IMR-90 (cell line): ENCODE data around the gene PLEK2. TPM values are rescaled to one million over a fixed set of nuclear protein-coding genes. Genes with fewer than 3 reads are reported as not detected.

Source experiments
- ATAC-seq: fragments of 200-7000 bp; cut with Tn5 transposase; 2 replicates; pipeline ENCODE4 v1.9.1; 2020; ENCODE audit warnings: low read depth, mild to moderate bottlenecking, moderate library complexity
- BruUV-seq: library from RNA; stranded (reverse); fragments of 400-500 nt; replicated peaks from 2 replicates; lab custom pipeline; 2021; lab: Mats Ljungman, UMichigan
- CTCF ChIA-PET: fragments of 300-600 bp; formaldehyde crosslinking; extraction: SDS; loops from one replicate; lab custom pipeline; 2021; ENCODE audit warnings: antibody characterized with exemption; lab: Yijun Ruan, JAX
- POLR2A ChIA-PET: fragments of 300-600 bp; sonication (Branson Sonifier 250); formaldehyde crosslinking; loops from one replicate; lab custom pipeline; 2022; ENCODE audit warnings: antibody characterized with exemption; ENCODE audit not compliant: unreplicated experiment; lab: Charles Lee
- DNase-seq: peaks from one replicate; pipeline ENCODE4 v3.0.0; 2013
- H2AFZ ChIP-seq: replicated peaks from 2 replicates; pipeline ENCODE3; 2013; ENCODE audit warnings: low read length, mild to moderate bottlenecking; ENCODE audit not compliant: poor library complexity
- H2AK5ac ChIP-seq: 2 replicates; pipeline ENCODE4 v1.6.1; 2013; ENCODE audit warnings: low read depth, low read length, inconsistent platforms
- H2AK9ac ChIP-seq: replicated peaks from 2 replicates; pipeline ENCODE3; 2013; ENCODE audit warnings: mild to moderate bottlenecking, low read depth, low read length, moderate library complexity; ENCODE audit not compliant: poor library complexity
- H2BK120ac ChIP-seq: 2 replicates; pipeline ENCODE4 v1.6.1; 2013; ENCODE audit warnings: low read depth, low read length, inconsistent platforms
- H2BK15ac ChIP-seq: 3 replicates; pipeline ENCODE4 v1.6.1; 2013; ENCODE audit warnings: low read depth, low read length, inconsistent platforms
- H2BK20ac ChIP-seq: 2 replicates; pipeline ENCODE4 v1.6.1; 2013; ENCODE audit warnings: low read depth, mild to moderate bottlenecking, inconsistent platforms, low read length, moderate library complexity
- H2BK5ac ChIP-seq: 2 replicates; pipeline ENCODE4 v1.6.1; 2013; ENCODE audit warnings: mild to moderate bottlenecking, low read depth, low read length, inconsistent platforms; ENCODE audit not compliant: poor library complexity, severe bottlenecking
- H3K14ac ChIP-seq: replicated peaks from 2 replicates; pipeline ENCODE4 v1.6.1; 2013; ENCODE audit warnings: low read depth, low read length, inconsistent platforms
- H3K18ac ChIP-seq: 2 replicates; pipeline ENCODE4 v1.6.1; 2013; ENCODE audit warnings: low read depth, low read length, control low read depth
- H3K23ac ChIP-seq: 2 replicates; pipeline ENCODE4 v1.6.1; 2013; ENCODE audit warnings: low read depth, low read length, inconsistent platforms
- H3K27ac ChIP-seq: 2 replicates; pipeline ENCODE4 v1.5.1; 2013; ENCODE audit warnings: mild to moderate bottlenecking, control low read depth, low read length; ENCODE audit not compliant: insufficient read depth
- H3K27me3 ChIP-seq: 2 replicates; pipeline ENCODE4 v1.6.1; 2013; ENCODE audit warnings: low read length; ENCODE audit not compliant: control insufficient read depth, insufficient read depth
- H3K36me3 ChIP-seq: 2 replicates; pipeline ENCODE4 v1.6.1; 2013; ENCODE audit warnings: low read length, mixed read lengths; ENCODE audit not compliant: control insufficient read depth, insufficient read depth
- H3K4ac ChIP-seq: 2 replicates; pipeline ENCODE4 v1.6.1; 2013; ENCODE audit warnings: low read depth, low read length, inconsistent platforms
- H3K4me1 ChIP-seq: 2 replicates; pipeline ENCODE4 v1.6.1; 2013; ENCODE audit warnings: low read length, mixed read lengths; ENCODE audit not compliant: control insufficient read depth, insufficient read depth
- H3K4me2 ChIP-seq: 2 replicates; pipeline ENCODE4 v1.6.1; 2013; ENCODE audit warnings: low read depth, mild to moderate bottlenecking, control low read depth, low read length, moderate library complexity
- H3K4me3 ChIP-seq: 2 replicates; pipeline ENCODE4 v1.5.1; 2013; ENCODE audit warnings: low read depth, mild to moderate bottlenecking, control low read depth, low read length, moderate library complexity; ENCODE audit not compliant: insufficient read depth
- H3K56ac ChIP-seq: 2 replicates; pipeline ENCODE4 v1.6.1; 2013; ENCODE audit warnings: low read length, inconsistent platforms; ENCODE audit not compliant: insufficient read depth; ENCODE audit errors: extremely low read depth
- H3K79me1 ChIP-seq, 2 experiments: 2 replicates each; pipeline ENCODE4 v1.6.1; 2013; ENCODE audit warnings: low read length in 2 of 2, inconsistent platforms in 1 of 2, low read depth in 1 of 2
- H3K9ac ChIP-seq: 2 replicates; pipeline ENCODE4 v1.6.1; 2013; ENCODE audit warnings: low read depth, low read length, control low read depth
- H3K9me1 ChIP-seq: 2 replicates; pipeline ENCODE4 v1.6.1; 2013; ENCODE audit warnings: low read length, inconsistent platforms; ENCODE audit not compliant: insufficient read depth
- H3K9me3 ChIP-seq: 2 replicates; pipeline ENCODE4 v1.6.1; 2013; ENCODE audit warnings: low read length; ENCODE audit not compliant: control insufficient read depth, insufficient read depth
- H4K20me1 ChIP-seq: 2 replicates; pipeline ENCODE4 v1.6.1; 2013; ENCODE audit warnings: low read length, inconsistent platforms; ENCODE audit not compliant: insufficient read depth
- H4K5ac ChIP-seq: 2 replicates; pipeline ENCODE4 v1.6.1; 2013; ENCODE audit warnings: mild to moderate bottlenecking, low read depth, low read length, control low read depth
- H4K8ac ChIP-seq, 2 experiments: 2 replicates each; pipeline ENCODE4 v1.6.1; 2013; ENCODE audit warnings: low read depth in 2 of 2, low read length in 2 of 2, control low read depth in 1 of 2, inconsistent platforms in 1 of 2
- H4K91ac ChIP-seq: 2 replicates; pipeline ENCODE4 v1.6.1; 2013; ENCODE audit warnings: low read depth, low read length, inconsistent platforms; ENCODE audit not compliant: insufficient read depth
- BHLHE40 ChIP-seq: fragments of 150-350 bp; IDR thresholded peaks from 2 replicates; pipeline ENCODE4 v1.6.1; 2016; ENCODE audit warnings: mild to moderate bottlenecking, low read depth, low read length
- CEBPB ChIP-seq: IDR thresholded peaks from 2 replicates; pipeline ENCODE4 v1.6.1; 2012; ENCODE audit warnings: low read depth, low read length, improper control_type of control experiment
- ELK1 ChIP-seq: fragments of 150-350 bp; IDR thresholded peaks from 2 replicates; pipeline ENCODE4 v1.6.1; 2016; ENCODE audit warnings: low read depth, mild to moderate bottlenecking, low read length, moderate library complexity, borderline replicate concordance
- FOS ChIP-seq: fragments of 150-350 bp; IDR thresholded peaks from 2 replicates; pipeline ENCODE4 v1.6.1; 2016; ENCODE audit warnings: low read depth, low read length
- MAFK ChIP-seq: IDR thresholded peaks from 2 replicates; pipeline ENCODE4 v1.6.1; 2012; ENCODE audit warnings: low read depth, low read length, improper control_type of control experiment
- NFE2L2 ChIP-seq: fragments of 150-350 bp; IDR thresholded peaks from 2 replicates; pipeline ENCODE4 v1.6.1; 2016; ENCODE audit warnings: low read depth, mild to moderate bottlenecking, low read length
- RFX5 ChIP-seq: IDR thresholded peaks from 2 replicates; pipeline ENCODE4 v1.8.0; 2012; ENCODE audit warnings: low read depth, mild to moderate bottlenecking, low read length, moderate library complexity
- WGBS, 2 experiments: methylation state at CpG; one replicate each; pipeline versions ENCODE4 v1.1.5 to v1.1.7; 2013; ENCODE audit warnings: missing lambda C conversion rate in 2 of 2; ENCODE audit not compliant: insufficient read length in 1 of 2; ENCODE audit errors: extremely low coverage in 2 of 2; 5-methylcytosine and 5-hydroxymethylcytosine counted together
- dilution Hi-C: fragments of 300-500 bp; cut with HindIII; formaldehyde crosslinking; loops from one replicate; pipeline ENCODE4 v1.14.3; 2018; ENCODE audit warnings: low sequenced_read_pairs; ENCODE audit not compliant: unreplicated experiment
- in situ Hi-C: fragments of 300-500 bp; cut with MboI; formaldehyde crosslinking; loops from 3 replicates; pipeline ENCODE4 v1.14.3; 2019; ENCODE audit warnings: low sequenced_read_pairs, inconsistent platforms, mixed read lengths
- intact Hi-C: fragments of 100-400 bp; cut with micrococcal nuclease; formaldehyde crosslinking; loops from 2 replicates; pipeline ENCODE4 v1.10.0; 2022
- polyA plus RNA-seq, 3 experiments: library from polyadenylated mRNA; depleted of rRNA; stranded (reverse); fragments of >200 nt; gene quantifications; 2 replicates each; pipeline ENCODE4 v1.2.3, GENCODE V29; 2012; ENCODE audit warnings: low replicate concordance in 1 of 3
- total RNA-seq: library from RNA; depleted of rRNA; stranded (reverse); fragments of >200 nt; gene quantifications from 2 replicates; pipeline ENCODE4 v1.2.3, GENCODE V29; 2012

The PLEK2 gene
- total and polyA plus RNA-seq, 2 of the 4 experiments (the other 2 are of a cell fraction), result 1.7 to 2.5 TPM

DNA sequence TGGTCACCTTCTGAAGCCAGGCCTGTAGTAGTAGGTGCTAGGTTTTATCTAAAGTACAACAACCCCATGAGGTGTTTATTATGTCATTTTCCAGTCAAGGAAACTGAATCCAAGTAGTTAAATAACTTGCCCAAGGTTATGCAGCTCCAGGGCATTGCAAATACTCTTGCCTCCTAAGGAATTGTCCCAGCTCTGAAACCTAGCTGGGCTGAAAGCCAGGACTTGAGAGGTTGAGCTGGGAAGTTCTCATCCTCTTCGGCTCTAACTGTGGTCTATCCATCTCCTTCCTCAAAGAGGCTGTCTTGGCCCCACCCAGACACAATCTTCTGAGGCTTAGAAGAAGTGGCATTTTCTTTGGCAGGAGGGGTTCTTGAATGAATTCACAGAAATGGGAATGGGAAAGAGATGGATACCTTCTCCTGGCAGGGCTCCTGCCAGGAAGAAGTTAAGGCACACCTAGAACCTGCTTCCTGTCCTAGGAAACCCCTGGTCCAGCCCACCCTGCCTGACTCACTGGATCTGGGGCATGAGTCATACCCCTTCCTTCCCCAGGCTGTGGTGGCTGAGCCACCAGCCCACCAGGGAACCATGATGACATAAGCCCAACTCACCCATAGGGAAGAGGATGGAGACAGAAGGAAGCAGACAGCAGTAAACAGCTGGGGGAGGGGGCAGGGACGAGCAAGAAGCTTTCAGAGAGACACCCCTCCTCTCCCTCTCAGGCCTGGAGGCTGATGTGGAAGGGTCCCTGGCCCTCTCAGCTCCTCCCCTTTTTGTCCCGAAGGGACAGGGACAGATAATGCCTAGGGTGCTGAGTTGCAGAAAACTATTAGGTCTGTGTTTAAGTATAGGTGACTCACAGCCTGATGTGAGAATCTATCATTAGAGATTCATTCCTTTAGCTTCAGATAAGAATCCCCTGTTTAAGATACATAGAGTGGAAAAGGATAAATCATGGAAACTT is 2.1 kb upstream of the PLEK2 start:
- Histone ChIP-seq H3K18ac (no peak overlapping the region), H4K5ac (peak overlapping the region; percentile 46; the same call in 1 of the 2 replicates), H2BK20ac (peak overlapping the region; percentile 23), H2AFZ (peak overlapping the region; percentile 90), H3K4me1 (peaks cover 7% of the 10 kb centered on the region), H2BK15ac (peak overlapping the region; percentile 66; the same call in 1 of the 3 replicates), H2BK120ac (peak overlapping the region; percentile 53), H3K4ac (peak overlapping the region; percentile 44), H3K36me3 (no peaks in the 10 kb centered on the region), H3K4me2 (peak overlapping the region; percentile 61; the same call in 1 of the 2 replicates), H2AK9ac (no peak overlapping the region), H3K9ac (no peak overlapping the region), H3K23ac (no peak overlapping the region), H4K8ac (peak overlapping the region in 1 of 2 experiments; percentile 71; a peak in 1 of 4 replicates), H3K27ac (no peak overlapping the region; the same call in 1 of the 2 replicates), H3K9me3 (no peaks in the 10 kb centered on the region), H3K14ac (no peak overlapping the region), H4K91ac (peak overlapping the region; percentile 27; the same call in 1 of the 2 replicates), H3K27me3 (no peaks in the 10 kb centered on the region), H3K79me1 (no peaks in the 10 kb centered on the region), H3K56ac (0 out of 2 replicates have a peak overlapping the region, but pooled peaks have one; percentile 38), H3K9me1 (peaks cover 21% of the 10 kb centered on the region; the same call in 1 of the 2 replicates), H2BK5ac (peak overlapping the region; percentile 51), H4K20me1 (no peaks in the 10 kb centered on the region; the same call in 1 of the 2 replicates), H3K4me3 (no peak overlapping the region), H2AK5ac (no peak overlapping the region)
- in situ Hi-C loops, result no loop called here
- ChIA-PET POLR2A (no interaction called here), CTCF (interaction anchor here (1.4 kb wide), 1 partner anchor 12 kb away, joined by 4 read pairs; no protein-coding TSS in a partner anchor)
- WGBS, 2 experiments, result no CpG with 5 or more reads among the region's 3 CpGs
- BruUV-seq, result no TSS peak
- dilution Hi-C loops, result no loop called here
- peak; percentile 88 for DNase-seq
- intact Hi-C loops, result no loop called here
- TF ChIP-seq ELK1 (no peak), BHLHE40 (peak; percentile 65; the same call in 1 of the 2 replicates), NFE2L2 (no peak), RFX5 (no peak), CEBPB (peak; percentile 69; the same call in 1 of the 2 replicates), MAFK (no peak), FOS (peak; percentile 94)
- ATAC-seq, result peak; percentile 70
